Adrenal gland (tissue), 12 donors: ENCODE data around the gene ACVRL1. TPM values are rescaled to one million over a fixed set of nuclear protein-coding genes. Genes with fewer than 3 reads are reported as not detected.
"Not testable (repeated sequence)": the region's sequence is repeated elsewhere in the genome, so short reads cannot be mapped to it uniquely, and the experiment has no call there.

ENCODE experiments used
- DNase-seq, 7 donors: peaks; one replicate each; pipeline ENCODE4 v3.0.0-alpha.2; 2019 to 2020
- H3K27ac ChIP-seq, 5 donors: fragments of 200-600 bp; sonication (generic) in 4 of 5; 1 replicate in 3 of 5; 2 replicates in 2 of 5; pipeline versions ENCODE4 v1.5.1 to v1.8.0; 2016 to 2020; ENCODE audit warnings: mild to moderate bottlenecking in 1 of 5
- H3K27me3 ChIP-seq: fragments of 200-600 bp; 2 replicates; pipeline ENCODE4 v1.8.0; 2021
- H3K36me3 ChIP-seq, 2 donors: fragments of 200-600 bp; replicated peaks in 1 of 2; 1 replicate in 1 of 2; 2 replicates in 1 of 2; pipeline versions ENCODE4 v1.5.1 to v1.8.0; 2018 to 2022
- H3K4me1 ChIP-seq, 2 donors: fragments of 200-600 bp; replicated peaks in 1 of 2; 1 replicate in 1 of 2; 2 replicates in 1 of 2; pipeline versions ENCODE4 v1.5.1 to v1.8.0; 2018 to 2021
- H3K4me3 ChIP-seq, 4 donors: fragments of 200-600 bp; sonication (generic) in 3 of 4; one replicate each; pipeline ENCODE4 v1.5.1; 2016 to 2018
- H3K9me3 ChIP-seq, 3 donors: fragments of 200-600 bp; sonication (generic) in 1 of 3; replicated peaks in 1 of 3; 1 replicate in 2 of 3; 2 replicates in 1 of 3; pipeline versions ENCODE4 v1.5.1 to v1.8.0; 2016 to 2021
- CTCF ChIP-seq, 6 experiments: fragments of 450-650 bp in 4 of 6; fragments of 200-600 bp in 2 of 6; sonication (generic) in 1 of 6; IDR thresholded peaks; 1 replicate in 5 of 6; 2 replicates in 1 of 6; pipeline versions ENCODE4 v1.5.1 to v1.8.0; 2016 to 2021; ENCODE audit warnings: antibody characterized with exemption in 6 of 6, mild to moderate bottlenecking in 2 of 6, moderate library complexity in 1 of 6
- POLR2A ChIP-seq, 2 donors: fragments of 450-650 bp; IDR thresholded peaks; one replicate each; pipeline ENCODE4 v1.6.1; 2017; ENCODE audit warnings: antibody characterized with exemption in 2 of 2, mild to moderate bottlenecking in 2 of 2, moderate library complexity in 1 of 2
- WGBS, 4 donors: extraction: QIAGEN DNeasy Blood & Tissue Kit in 2 of 4; methylation state at CpG; one replicate each; pipeline versions ENCODE4 v1.1.5 to v1.1.7; 2013 to 2017; 5-methylcytosine and 5-hydroxymethylcytosine counted together
- intact Hi-C, 2 donors: fragments of 100-400 bp; cut with DNase I; formaldehyde crosslinking; loops; one replicate each; pipeline versions ENCODE4 v1.14.1 to v1.15.0; 2022 to 2023
- polyA plus RNA-seq, 3 donors: library from polyadenylated mRNA; stranded (reverse); fragments of 200-250 nt in 2 of 3; fragments of 350-450 nt in 1 of 3; fragmentation: Illumina TruSeq in 1 of 3; extraction: RNeasy Lipid Tissue Mini Kit (QIAGEN cat#74804) in 1 of 3; gene quantifications; one replicate each; pipeline ENCODE4 v1.2.3, GENCODE V29; 2013 to 2014
- total RNA-seq, 9 donors: library from RNA; depleted of rRNA in 4 of 9; stranded (reverse); fragments of >200 nt in 4 of 9; fragments of 120-200 nt in 1 of 9; fragmentation: NEBNext Ultra II Directional in 1 of 9; extraction: Animal tissue kit (Norgen Biotek cat#: 25700) in 1 of 9; gene quantifications; one replicate each; pipeline versions ENCODE4 v1.1.0 to v1.2.4, GENCODE V29; 2013 to 2023
- donor health status: healthy with polysubstance abuse.
- donor health status: Bipolar disorder and iron deficiency.
- donor health status: DM: yes; HTN: yes; CAD: no.
- donor health status: DM: no; HTN: no; CAD: no.
- donor health status: DM: no; HTN: no; CAD: no.
- donor health status: DM: yes; HTN: yes; CAD: no.

ACVRL1 gene
- total and polyA plus RNA-seq, 12 donors: 7.8 to 117 (median 43.7) TPM

GRCh38 chr12:51883295-51883694 is 24.0 kb upstream of the ACVRL1 start:
- no peak for DNase-seq
- Histone ChIP-seq H3K9me3 (no peaks in the 10 kb centered on the region), H3K36me3 (no peaks in the 10 kb centered on the region), H3K4me3 (no peak overlapping the region), H3K27ac (no peak overlapping the region), H3K4me1 (peaks cover 0 to 10% of the 10 kb centered on the region in 2 donors), H3K27me3 (no peaks in the 10 kb centered on the region)
- 67 to 94% (median 70%) methylated on average over 1 of the region's 1 CpG for WGBS, 4 donors
- TF ChIP-seq POLR2A (IDR thresholded peaks at IDR 0.05): no peak
- no peak for TF ChIP-seq CTCF (IDR thresholded peaks at IDR 0.05)
- intact Hi-C loops: no loop called here

- TF ChIP-seq CTCF (IDR thresholded peaks at IDR 0.05) (no peak), POLR2A (IDR thresholded peaks at IDR 0.05) (no peak)
- H3K4me1 ChIP-seq: peaks cover 0 to 10% of the 10 kb centered on the region in 2 donors
- intact Hi-C loops: no loop called here
- H3K4me3 ChIP-seq: no peak overlapping the region
- no peaks in the 10 kb centered on the region for H3K9me3 ChIP-seq
- no peak for DNase-seq
- H3K27me3 ChIP-seq: no peaks in the 10 kb centered on the region
- WGBS, 4 donors: 80 to 85% (median 83%) methylated on average over 4 of the region's 4 CpGs
- no peaks in the 10 kb centered on the region for H3K36me3 ChIP-seq
- no peak overlapping the region for H3K27ac ChIP-seq
Measured at GRCh38 chr12:51883998-51884675, 23.2 kb upstream of the ACVRL1 start.

GRCh38 chr12:51884676-51885229 is 22.6 kb upstream of the ACVRL1 start:
- Histone ChIP-seq H3K27me3 (no peaks in the 10 kb centered on the region), H3K4me3 (no peak overlapping the region), H3K36me3 (no peaks in the 10 kb centered on the region), H3K9me3 (no peaks in the 10 kb centered on the region), H3K27ac (no peak overlapping the region), H3K4me1 (peaks cover 0 to 10% of the 10 kb centered on the region in 2 donors)
- intact Hi-C loops: no loop called here
- DNase-seq: peak in 6 of 7 donors; percentile 52 to 77 (median 62)
- TF ChIP-seq POLR2A (IDR thresholded peaks at IDR 0.05): no peak
- TF ChIP-seq CTCF (IDR thresholded peaks at IDR 0.05): no peak
- WGBS, 4 donors: 78 to 81% (median 79%) methylated on average over 11 of the region's 11 CpGs

GRCh38 chr12:51885294-51886020 is 21.8 kb upstream of the ACVRL1 start:
- H3K27me3 ChIP-seq, H3K4me3 ChIP-seq, H3K4me1 ChIP-seq, intact Hi-C loops, H3K9me3 ChIP-seq, H3K36me3 ChIP-seq, DNase-seq: not testable (repeated sequence)
- H3K27ac ChIP-seq: peak overlapping the region in 3 of 5 donors; percentile 37 to 76 (median 66)
- 74 to 82% (median 75%) methylated on average over 10 of the region's 10 CpGs for WGBS, 4 donors
